NCI-H82 treated with DMSO at 0.1 percent for 48 hours (cell line): Measurements from ENCODE around the gene PLEKHM3.
A peak's percentile ranks its signal among the peaks of the same experiment; 100 is the strongest.
"Not testable (repeated sequence)": the region's sequence is repeated elsewhere in the genome, so short reads cannot be mapped to it uniquely, and the experiment has no call there.

ENCODE experiments used
- DNase-seq: peaks from one replicate; lab custom pipeline; 2025; ENCODE audit not compliant: unreplicated experiment; lab: John Stamatoyannopoulos, UW

PLEKHM3 gene

GRCh38 chr2:208037564-208038487, 12.5 kb upstream of the PLEKHM3 start:
- no peak for DNase-seq

- no peak for DNase-seq
These were observed 11.0 kb upstream of the PLEKHM3 start for GRCh38 chr2:208036357-208036756.

GRCh38 chr2:208034503-208035140, 9.3 kb upstream of the PLEKHM3 start:
- no peak for DNase-seq

GRCh38 chr2:208033701-208034502, 8.6 kb upstream of the PLEKHM3 start:
- peak; percentile 26 for DNase-seq

GRCh38 chr2:208031608-208032019, 6.3 kb upstream of the PLEKHM3 start:
- DNase-seq, result no peak

- no peak for DNase-seq
These were observed 472 bp upstream of the PLEKHM3 start for GRCh38 chr2:208025814-208026184.

GRCh38 chr2:208024091-208024490, 1.2 kb downstream of the PLEKHM3 start:
- no peak for DNase-seq

- no peak for DNase-seq
These were observed 5.1 kb downstream of the PLEKHM3 start for GRCh38 chr2:208020253-208020652.

GRCh38 chr2:208018124-208018712, 7.1 kb downstream of the PLEKHM3 start:
- not testable (repeated sequence) for DNase-seq

- no peak for DNase-seq
These were observed 7.6 kb downstream of the PLEKHM3 start for GRCh38 chr2:208017721-208018120.

- DNase-seq, result no peak
These were observed 9.9 kb downstream of the PLEKHM3 start for GRCh38 chr2:208015475-208015874.

- no peak for DNase-seq
These were observed 11.8 kb downstream of the PLEKHM3 start for GRCh38 chr2:208013285-208014178.

- DNase-seq, result no peak
These were observed 12.9 kb downstream of the PLEKHM3 start for GRCh38 chr2:208012449-208012848.

- no peak for DNase-seq
These were observed 14.8 kb downstream of the PLEKHM3 start for GRCh38 chr2:208010506-208010905.

- DNase-seq, result no peak
These were observed 18.5 kb downstream of the PLEKHM3 start for GRCh38 chr2:208006833-208007232.

GRCh38 chr2:208006337-208006736, 19.0 kb downstream of the PLEKHM3 start:
- DNase-seq, result no peak

- no peak for DNase-seq
These were observed 23.4 kb downstream of the PLEKHM3 start for GRCh38 chr2:208001924-208002323.

GRCh38 chr2:208000701-208001395, 24.5 kb downstream of the PLEKHM3 start:
- DNase-seq, result no peak

- DNase-seq, result no peak
These were observed 28.5 kb downstream of the PLEKHM3 start for GRCh38 chr2:207996848-207997247.

GRCh38 chr2:207995887-207996286, 29.4 kb downstream of the PLEKHM3 start:
- DNase-seq, result no peak
